Measurements from ENCODE around the gene PECR. TPM values are rescaled to one million over a fixed set of nuclear protein-coding genes. Genes with fewer than 3 reads are reported as not detected.

Gene PECR
- total RNA-seq, 1 donor from 2014 or later: 32.2 TPM

DNA sequence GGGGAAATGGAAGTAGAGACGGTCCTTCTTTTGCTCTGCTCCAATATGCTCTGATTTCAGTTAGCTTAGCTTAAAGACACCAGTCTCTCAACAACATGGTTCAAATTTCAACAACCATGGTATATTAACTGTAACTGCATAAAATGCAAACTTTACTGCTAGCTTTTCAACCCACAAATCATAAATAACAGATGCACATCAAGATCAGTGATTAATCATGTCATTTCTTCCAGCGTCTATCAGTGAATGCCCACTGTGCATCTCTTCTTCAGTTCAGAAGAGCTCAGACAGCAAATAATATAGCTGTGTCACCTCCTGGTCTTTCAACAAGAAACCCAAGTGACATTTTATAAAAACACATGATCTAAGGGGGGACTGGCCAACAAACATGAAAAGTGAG, 12.6 kb downstream of the PECR start:
- Histone ChIP-seq H3K4me1 (no peaks in the 10 kb centered on the region), H3K27ac (no peak overlapping the region), H3K36me3 (peaks cover 5 to 14% of the 10 kb centered on the region in 2 donors), H3K27me3 (no peaks in the 10 kb centered on the region), H3K9me3 (no peaks in the 10 kb centered on the region), H3K4me3 (no peak overlapping the region)
- intact Hi-C loops (cut with DNase I): no loop called here
- TF ChIP-seq, protein P1, sequence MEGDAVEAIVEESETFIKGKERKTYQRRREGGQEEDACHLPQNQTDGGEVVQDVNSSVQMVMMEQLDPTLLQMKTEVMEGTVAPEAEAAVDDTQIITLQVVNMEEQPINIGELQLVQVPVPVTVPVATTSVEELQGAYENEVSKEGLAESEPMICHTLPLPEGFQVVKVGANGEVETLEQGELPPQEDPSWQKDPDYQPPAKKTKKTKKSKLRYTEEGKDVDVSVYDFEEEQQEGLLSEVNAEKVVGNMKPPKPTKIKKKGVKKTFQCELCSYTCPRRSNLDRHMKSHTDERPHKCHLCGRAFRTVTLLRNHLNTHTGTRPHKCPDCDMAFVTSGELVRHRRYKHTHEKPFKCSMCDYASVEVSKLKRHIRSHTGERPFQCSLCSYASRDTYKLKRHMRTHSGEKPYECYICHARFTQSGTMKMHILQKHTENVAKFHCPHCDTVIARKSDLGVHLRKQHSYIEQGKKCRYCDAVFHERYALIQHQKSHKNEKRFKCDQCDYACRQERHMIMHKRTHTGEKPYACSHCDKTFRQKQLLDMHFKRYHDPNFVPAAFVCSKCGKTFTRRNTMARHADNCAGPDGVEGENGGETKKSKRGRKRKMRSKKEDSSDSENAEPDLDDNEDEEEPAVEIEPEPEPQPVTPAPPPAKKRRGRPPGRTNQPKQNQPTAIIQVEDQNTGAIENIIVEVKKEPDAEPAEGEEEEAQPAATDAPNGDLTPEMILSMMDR (IDR thresholded peaks at IDR 0.05): no peak
- DNase-seq (ENCODE audit: low spot score in 2 of 2): no peak

DNA sequence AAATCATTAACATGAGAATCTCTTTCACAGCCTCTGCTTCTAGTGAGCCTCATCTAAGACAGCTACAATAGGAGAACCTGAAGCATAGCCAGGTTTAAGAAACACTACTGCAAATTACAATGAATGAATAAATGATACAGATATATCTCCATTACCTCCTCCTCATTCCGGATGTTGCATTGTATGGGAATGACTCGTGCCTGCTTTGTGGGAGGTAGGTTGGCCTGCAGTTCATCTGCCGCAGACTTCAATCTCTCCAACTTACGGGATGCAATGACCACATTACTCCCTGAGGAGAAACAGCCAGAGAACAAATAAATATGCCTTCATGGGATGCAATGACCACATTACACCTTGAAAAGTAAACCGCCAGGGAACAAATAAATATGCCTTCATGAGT, 15.4 kb downstream of the PECR start:
- TF ChIP-seq, protein P1 (IDR thresholded peaks at IDR 0.05): no peak
- Histone ChIP-seq H3K36me3 (peaks cover 9 to 23% of the 10 kb centered on the region in 2 donors), H3K9me3 (no peaks in the 10 kb centered on the region), H3K27me3 (no peaks in the 10 kb centered on the region), H3K4me3 (no peak overlapping the region), H3K4me1 (no peaks in the 10 kb centered on the region), H3K27ac (no peak overlapping the region)
- no peak for DNase-seq (ENCODE audit: low spot score in 2 of 2)
- intact Hi-C loops (cut with DNase I): no loop called here

DNA sequence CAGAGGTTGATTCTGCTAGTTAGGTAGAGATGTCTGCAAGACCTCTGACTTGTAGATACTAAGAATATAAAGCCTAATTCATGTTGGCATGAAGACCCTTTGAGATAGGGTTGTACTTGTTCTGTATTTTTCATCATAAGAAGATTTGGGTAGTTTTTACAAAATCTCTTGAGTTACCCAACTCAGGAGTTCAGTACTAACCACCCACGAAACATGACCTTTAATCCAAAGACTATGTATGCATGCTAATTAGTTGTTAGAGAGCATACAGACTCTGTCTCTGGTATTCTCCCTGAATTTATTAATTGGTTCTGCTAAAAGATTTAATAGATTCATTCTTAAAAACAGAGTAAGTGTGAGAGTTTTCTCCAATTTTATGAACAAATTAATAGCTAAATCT, 16.9 kb downstream of the PECR start:
- TF ChIP-seq, protein P1 (IDR thresholded peaks at IDR 0.05): no peak
- Histone ChIP-seq H3K27ac (no peak overlapping the region), H3K27me3 (no peaks in the 10 kb centered on the region), H3K36me3 (peaks cover 11 to 23% of the 10 kb centered on the region in 2 donors), H3K4me3 (no peak overlapping the region), H3K9me3 (no peaks in the 10 kb centered on the region), H3K4me1 (no peaks in the 10 kb centered on the region)
- DNase-seq (ENCODE audit: low spot score in 2 of 2): no peak
- intact Hi-C loops (cut with DNase I): no loop called here

DNA sequence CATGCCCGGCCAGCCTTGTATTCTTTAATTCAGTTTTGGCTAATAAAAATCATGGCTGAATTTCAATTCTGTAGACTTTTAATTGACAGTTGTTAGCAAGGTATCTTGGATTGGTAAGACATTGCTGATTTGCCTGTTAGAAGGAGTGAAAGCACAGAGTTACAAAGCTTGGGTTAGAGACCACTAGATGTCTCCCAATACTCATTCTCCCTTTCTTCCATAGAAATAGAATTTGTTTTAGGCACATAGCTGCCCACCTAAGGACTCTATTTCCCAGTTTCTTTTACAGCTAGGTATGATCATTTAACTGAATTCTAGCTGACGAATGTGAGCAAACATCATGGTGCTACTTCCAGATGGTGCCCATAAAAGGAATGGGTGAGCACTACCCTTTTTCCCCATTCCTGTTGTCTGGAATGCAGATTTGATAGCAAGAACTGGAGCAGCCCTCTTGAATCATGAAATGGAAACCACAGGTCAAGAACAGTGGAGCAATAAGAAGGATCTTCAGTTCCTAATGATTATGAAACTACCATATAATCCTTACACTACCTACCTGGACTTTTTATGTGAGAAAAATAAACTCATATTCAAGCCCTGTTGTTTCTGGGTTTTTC, 17.5 kb downstream of the PECR start:
- no peaks in the 10 kb centered on the region for H3K4me1 ChIP-seq
- no peak for DNase-seq (ENCODE audit: low spot score in 2 of 2)
- intact Hi-C loops (cut with DNase I): no loop called here
- H3K36me3 ChIP-seq: peaks cover 11 to 23% of the 10 kb centered on the region in 2 donors
- H3K27me3 ChIP-seq: no peaks in the 10 kb centered on the region
- no peak overlapping the region for H3K27ac ChIP-seq
- H3K9me3 ChIP-seq: no peaks in the 10 kb centered on the region
- TF ChIP-seq, protein P1 (IDR thresholded peaks at IDR 0.05): no peak
- H3K4me3 ChIP-seq: no peak overlapping the region

DNA sequence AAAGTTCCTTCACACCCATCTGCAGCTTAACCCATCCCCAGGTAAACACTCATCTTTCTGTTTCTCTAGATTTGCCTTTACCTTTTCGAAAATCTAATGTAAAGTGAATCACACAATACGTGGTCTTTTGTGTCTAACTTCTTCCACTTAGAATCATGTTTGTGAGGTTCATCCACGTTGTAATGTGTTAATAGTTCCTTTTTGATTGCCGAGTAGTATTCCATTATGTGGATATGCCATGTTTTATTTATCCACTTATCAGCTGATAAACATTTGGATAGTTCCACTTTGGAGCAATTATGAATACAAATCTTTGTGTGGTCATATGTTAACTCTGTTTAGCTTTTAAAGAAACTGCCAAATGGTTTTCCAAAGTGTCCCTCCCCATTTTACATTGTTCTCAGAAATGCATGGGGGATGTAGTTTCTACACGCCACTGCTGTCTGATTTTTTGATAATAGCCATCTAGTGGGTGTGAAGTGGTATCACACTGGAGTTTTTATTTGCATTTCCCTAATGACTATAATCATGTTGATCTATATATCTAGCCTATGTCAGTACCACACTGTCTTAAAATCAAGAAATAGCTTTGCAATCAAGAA, 22.3 kb downstream of the PECR start:
- no peak overlapping the region for H3K27ac ChIP-seq
- no peaks in the 10 kb centered on the region for H3K27me3 ChIP-seq
- H3K4me1 ChIP-seq: no peaks in the 10 kb centered on the region
- TF ChIP-seq, protein P1 (IDR thresholded peaks at IDR 0.05): no peak
- intact Hi-C loops (cut with DNase I): no loop called here
- DNase-seq (ENCODE audit: low spot score in 2 of 2): no peak
- H3K9me3 ChIP-seq: no peaks in the 10 kb centered on the region
- no peak overlapping the region for H3K4me3 ChIP-seq
- peaks cover 7 to 9% of the 10 kb centered on the region in 2 donors for H3K36me3 ChIP-seq
